Measurements from ENCODE around the gene AHNAK2.

- no peak for TF ChIP-seq CTCF (IDR thresholded peaks at IDR 0.05; ENCODE audit: low read length)
- TF ChIP-seq EZH2 (optimal IDR thresholded peaks at IDR 0.05; ENCODE audit: low read depth, low read length): no peak
Measured at GRCh38 chr14:104974146-104974541, 4.0 kb downstream of the AHNAK2 start.

Measured in MM.1S (cell line).